IgD-negative memory B cell (primary cell): ENCODE measurements around the gene ADM2. TPM values are rescaled to one million over a fixed set of nuclear protein-coding genes. Genes with fewer than 3 reads are reported as not detected.

Experiments used
- H3K27ac Mint-ChIP-seq, 3 donors: one replicate each; pipeline ENCODE4 v1.8.0; 2020 to 2022; ENCODE audit warnings: mild to moderate bottlenecking in 3 of 3, mixed read lengths in 3 of 3, moderate library complexity in 1 of 3
- H3K27me3 Mint-ChIP-seq: one replicate; pipeline ENCODE4 v1.8.0; 2021; ENCODE audit warnings: mixed read lengths
- H3K36me3 Mint-ChIP-seq: one replicate; pipeline ENCODE4 v1.8.0; 2020; ENCODE audit warnings: mild to moderate bottlenecking, mixed read lengths
- H3K4me1 Mint-ChIP-seq, 3 donors: one replicate each; pipeline ENCODE4 v1.8.0; 2020 to 2022; ENCODE audit warnings: mixed read lengths in 3 of 3, mild to moderate bottlenecking in 1 of 3
- H3K4me3 Mint-ChIP-seq, 4 donors: one replicate each; pipeline ENCODE4 v1.8.0; 2020 to 2022; ENCODE audit warnings: mild to moderate bottlenecking in 4 of 4, mixed read lengths in 4 of 4, moderate library complexity in 3 of 4
- H3K9me3 Mint-ChIP-seq, 3 donors: one replicate each; pipeline ENCODE4 v1.8.0; 2020 to 2021; ENCODE audit warnings: mixed read lengths in 3 of 3, mild to moderate bottlenecking in 1 of 3
- polyA plus RNA-seq: library from polyadenylated mRNA; unstranded; fragments of 300-500 nt; fragmentation: Illumina TruSeq; gene quantifications from one replicate; pipeline ENCODE4 v1.2.3, GENCODE V29; 2021

Gene ADM2
- polyA plus RNA-seq, 1 donor from 2014 or later, result 1.5 TPM

- Mint-ChIP-seq H3K27me3 (no peaks in the 10 kb centered on the region), H3K27ac (no peak overlapping the region), H3K4me3 (no peak overlapping the region), H3K4me1 (peaks cover 4 to 9% (median 9%) of the 10 kb centered on the region in 3 donors), H3K9me3 (no peaks in the 10 kb centered on the region), H3K36me3 (peaks cover 3% of the 10 kb centered on the region)
Observed at GRCh38 chr22:50441428-50441993, 39.8 kb upstream of the ADM2 start.

- Mint-ChIP-seq H3K4me3 (no peak overlapping the region), H3K4me1 (peaks cover 4 to 9% (median 9%) of the 10 kb centered on the region in 3 donors), H3K27ac (peak overlapping the region; percentile 31 to 50 (median 35)), H3K9me3 (no peaks in the 10 kb centered on the region), H3K36me3 (peaks cover 3% of the 10 kb centered on the region), H3K27me3 (no peaks in the 10 kb centered on the region)
Observed at GRCh38 chr22:50443197-50443596, 38.1 kb upstream of the ADM2 start.

GRCh38 chr22:50443801-50444625 is 37.3 kb upstream of the ADM2 start:
- H3K9me3 Mint-ChIP-seq, result no peaks in the 10 kb centered on the region
- H3K36me3 Mint-ChIP-seq, result peaks cover 3% of the 10 kb centered on the region
- peaks cover 4 to 13% (median 12%) of the 10 kb centered on the region in 3 donors for H3K4me1 Mint-ChIP-seq
- H3K4me3 Mint-ChIP-seq, result no peak overlapping the region
- no peaks in the 10 kb centered on the region for H3K27me3 Mint-ChIP-seq
- H3K27ac Mint-ChIP-seq, result peak overlapping the region in 2 of 3 donors; percentile 31 to 50

GRCh38 chr22:50444663-50445062 is 36.7 kb upstream of the ADM2 start:
- Mint-ChIP-seq H3K27me3 (no peaks in the 10 kb centered on the region), H3K27ac (peak overlapping the region in 2 of 3 donors; percentile 74 to 78), H3K4me1 (peaks cover 8 to 17% (median 15%) of the 10 kb centered on the region in 3 donors), H3K36me3 (peaks cover 3% of the 10 kb centered on the region), H3K9me3 (no peaks in the 10 kb centered on the region), H3K4me3 (no peak overlapping the region)

GRCh38 chr22:50445071-50445879 is 36.1 kb upstream of the ADM2 start:
- Mint-ChIP-seq H3K4me1 (peaks cover 12 to 18% (median 18%) of the 10 kb centered on the region in 3 donors), H3K4me3 (peak overlapping the region in 2 of 4 donors; percentile 18 to 65), H3K27ac (peak overlapping the region; percentile 73 to 78 (median 74)), H3K36me3 (peaks cover 3% of the 10 kb centered on the region), H3K27me3 (no peaks in the 10 kb centered on the region), H3K9me3 (no peaks in the 10 kb centered on the region)

- peaks cover 12 to 21% (median 20%) of the 10 kb centered on the region in 3 donors for H3K4me1 Mint-ChIP-seq
- peaks cover 3% of the 10 kb centered on the region for H3K36me3 Mint-ChIP-seq
- no peaks in the 10 kb centered on the region for H3K27me3 Mint-ChIP-seq
- H3K27ac Mint-ChIP-seq, result peak overlapping the region; percentile 31 to 78 (median 73)
- H3K9me3 Mint-ChIP-seq, result no peaks in the 10 kb centered on the region
- peak overlapping the region in 1 of 4 donors; percentile 65 for H3K4me3 Mint-ChIP-seq
Observed at GRCh38 chr22:50445880-50446707, 35.2 kb upstream of the ADM2 start.

- peak overlapping the region in 1 of 4 donors; percentile 12 for H3K4me3 Mint-ChIP-seq
- H3K36me3 Mint-ChIP-seq, result peaks cover 3% of the 10 kb centered on the region
- H3K27ac Mint-ChIP-seq, result peak overlapping the region in 1 of 3 donors; percentile 67
- H3K9me3 Mint-ChIP-seq, result no peaks in the 10 kb centered on the region
- H3K4me1 Mint-ChIP-seq, result peaks cover 12 to 21% (median 20%) of the 10 kb centered on the region in 3 donors
- H3K27me3 Mint-ChIP-seq, result no peaks in the 10 kb centered on the region
Observed at GRCh38 chr22:50446708-50447575, 34.4 kb upstream of the ADM2 start.

GRCh38 chr22:50447576-50448551 is 33.5 kb upstream of the ADM2 start:
- Mint-ChIP-seq H3K9me3 (no peaks in the 10 kb centered on the region), H3K27me3 (no peaks in the 10 kb centered on the region), H3K4me1 (peaks cover 12 to 21% (median 20%) of the 10 kb centered on the region in 3 donors), H3K4me3 (peak overlapping the region in 1 of 4 donors; percentile 12), H3K27ac (peak overlapping the region in 2 of 3 donors; percentile 60 to 67), H3K36me3 (no peaks in the 10 kb centered on the region)

GRCh38 chr22:50452649-50453048 is 28.7 kb upstream of the ADM2 start:
- no peaks in the 10 kb centered on the region for H3K27me3 Mint-ChIP-seq
- peaks cover 2% of the 10 kb centered on the region for H3K36me3 Mint-ChIP-seq
- H3K4me1 Mint-ChIP-seq, result peaks cover 7 to 16% (median 14%) of the 10 kb centered on the region in 3 donors
- H3K9me3 Mint-ChIP-seq, result no peaks in the 10 kb centered on the region
- H3K4me3 Mint-ChIP-seq, result no peak overlapping the region
- peak overlapping the region in 2 of 3 donors; percentile 22 to 33 for H3K27ac Mint-ChIP-seq

GRCh38 chr22:50454556-50455075 is 26.7 kb upstream of the ADM2 start:
- no peak overlapping the region for H3K27ac Mint-ChIP-seq
- H3K9me3 Mint-ChIP-seq, result no peaks in the 10 kb centered on the region
- peaks cover 2% of the 10 kb centered on the region for H3K36me3 Mint-ChIP-seq
- no peak overlapping the region for H3K4me3 Mint-ChIP-seq
- no peaks in the 10 kb centered on the region for H3K27me3 Mint-ChIP-seq
- H3K4me1 Mint-ChIP-seq, result peaks cover 4 to 8% (median 8%) of the 10 kb centered on the region in 3 donors

- Mint-ChIP-seq H3K9me3 (no peaks in the 10 kb centered on the region), H3K27ac (no peak overlapping the region), H3K27me3 (no peaks in the 10 kb centered on the region), H3K4me1 (peaks cover 0 to 6% (median 5%) of the 10 kb centered on the region in 3 donors), H3K4me3 (no peak overlapping the region), H3K36me3 (peaks cover 2% of the 10 kb centered on the region)
Observed at GRCh38 chr22:50455201-50455600, 26.1 kb upstream of the ADM2 start.

GRCh38 chr22:50456026-50456425 is 25.3 kb upstream of the ADM2 start:
- Mint-ChIP-seq H3K36me3 (peaks cover 2% of the 10 kb centered on the region), H3K9me3 (no peaks in the 10 kb centered on the region), H3K27ac (no peak overlapping the region), H3K4me1 (peaks cover 0 to 5% (median 1%) of the 10 kb centered on the region in 3 donors), H3K4me3 (no peak overlapping the region), H3K27me3 (no peaks in the 10 kb centered on the region)
